Large intestine (tissue), 3 donors: ENCODE measurements around the gene RASSF7. TPM values are rescaled to one million over a fixed set of nuclear protein-coding genes. Genes with fewer than 3 reads are reported as not detected.

ENCODE experiments used
- DNase-seq, 2 donors: peaks; one replicate each; pipeline versions ENCODE4 v3.0.0 to v3.0.0-alpha.2; 2013
- H3K27ac ChIP-seq: one replicate; pipeline ENCODE4 v1.5.1; 2013; ENCODE audit warnings: low read length
- H3K27me3 ChIP-seq: 2 replicates; pipeline ENCODE4 v1.6.1; 2013; ENCODE audit warnings: low read length; ENCODE audit not compliant: control insufficient read depth, insufficient read depth
- H3K36me3 ChIP-seq: 2 replicates; pipeline ENCODE4 v1.6.1; 2013; ENCODE audit warnings: low read length; ENCODE audit not compliant: control insufficient read depth, insufficient read depth
- H3K4me1 ChIP-seq: one replicate; pipeline ENCODE4 v1.6.1; 2013; ENCODE audit warnings: low read length; ENCODE audit not compliant: control insufficient read depth, insufficient read depth
- H3K4me3 ChIP-seq: one replicate; pipeline ENCODE4 v1.5.1; 2013; ENCODE audit warnings: low read length
- H3K9me3 ChIP-seq: one replicate; pipeline ENCODE4 v1.6.1; 2013; ENCODE audit warnings: mild to moderate bottlenecking, low read depth, low read length, moderate library complexity; ENCODE audit not compliant: control insufficient read depth
- WGBS: methylation state at CpG from one replicate; pipeline ENCODE4 v1.1.5; 2013; ENCODE audit warnings: low lambda C conversion rate; ENCODE audit not compliant: insufficient coverage; 5-methylcytosine and 5-hydroxymethylcytosine counted together
- polyA plus RNA-seq: library from polyadenylated mRNA; unstranded; fragments of 120-200 nt; gene quantifications from one replicate; pipeline ENCODE4 v1.2.1, GENCODE V29; 2013

The RASSF7 gene
- polyA plus RNA-seq, 1 donor = 45.4 TPM

DNA sequence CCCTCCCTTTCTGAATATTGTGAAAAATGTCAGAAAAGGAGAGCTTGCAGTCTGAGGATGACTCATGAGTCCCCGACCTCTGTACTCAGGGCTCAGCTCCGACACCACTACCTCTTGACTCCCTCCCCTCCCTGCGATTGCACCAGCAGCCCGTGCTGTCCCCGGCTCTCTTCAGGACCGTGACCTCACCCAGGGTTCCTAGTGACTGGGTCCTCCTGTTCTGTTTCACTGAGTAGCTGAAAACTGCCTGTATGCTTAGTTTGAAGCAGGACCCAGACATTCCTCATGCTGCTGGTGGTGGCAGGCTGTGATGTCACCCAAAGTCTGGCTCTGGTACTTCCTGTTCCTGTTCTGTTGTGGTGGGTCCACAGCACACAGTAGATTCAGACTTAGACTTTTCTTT is 27.2 kb downstream of the RASSF7 start:
- peak; percentile 95 to 96 for DNase-seq
- WGBS = no CpG with 5 or more reads among the region's 6 CpGs
- peaks cover 26% of the 10 kb centered on the region for H3K4me1 ChIP-seq
- peak overlapping the region; percentile 91 for H3K27ac ChIP-seq
- H3K4me3 ChIP-seq = no peak overlapping the region
- H3K9me3 ChIP-seq = no peaks in the 10 kb centered on the region
- H3K36me3 ChIP-seq = peaks cover 79% of the 10 kb centered on the region
- no peaks in the 10 kb centered on the region for H3K27me3 ChIP-seq

DNA sequence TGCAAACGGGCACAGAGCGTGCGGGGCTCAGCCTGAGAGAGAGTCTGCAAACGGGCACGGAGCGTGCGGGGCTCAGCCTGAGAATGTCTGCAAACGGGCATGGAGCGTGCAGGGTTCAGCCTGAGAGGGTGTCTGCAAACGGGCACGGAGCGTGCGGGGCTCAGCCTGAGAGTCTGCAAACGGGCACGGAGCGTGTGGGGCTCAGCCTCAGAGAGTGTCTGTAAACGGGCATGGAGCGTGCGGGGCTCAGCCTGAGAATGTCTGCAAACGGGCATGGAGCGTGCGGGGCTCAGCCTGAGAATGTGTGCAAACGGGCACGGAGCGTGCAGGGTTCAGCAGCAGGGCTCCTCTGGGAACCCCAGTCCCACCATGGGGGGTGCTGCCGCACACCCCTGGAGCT is 29.0 kb downstream of the RASSF7 start:
- Histone ChIP-seq H3K4me3 (no peak overlapping the region), H3K27me3 (no peaks in the 10 kb centered on the region), H3K27ac (no peak overlapping the region), H3K4me1 (peaks cover 26% of the 10 kb centered on the region), H3K36me3 (peaks cover 79% of the 10 kb centered on the region), H3K9me3 (no peaks in the 10 kb centered on the region)
- DNase-seq = no peak
- 100% methylated on average over 3 of the region's 26 CpGs for WGBS

DNA sequence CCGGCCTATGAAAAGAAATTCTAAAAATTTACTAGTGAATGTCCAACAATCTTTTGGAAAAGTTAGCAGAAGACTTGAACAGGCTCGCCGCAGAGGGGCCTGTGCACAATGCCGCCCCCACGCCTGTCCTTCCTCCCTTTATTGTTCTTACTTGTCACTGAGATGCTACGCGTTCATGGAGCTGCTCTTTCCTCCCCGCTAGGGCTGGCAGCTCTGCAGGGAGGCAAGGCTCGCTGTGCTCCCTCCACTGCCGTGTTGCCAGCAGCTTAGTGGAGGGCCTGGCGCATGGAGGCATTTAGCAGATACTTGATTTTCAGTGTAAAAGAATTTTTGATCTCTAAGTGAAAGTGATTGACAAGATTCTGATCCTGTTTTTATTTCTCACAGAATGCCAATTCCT is 30.2 kb downstream of the RASSF7 start:
- Histone ChIP-seq H3K27me3 (no peaks in the 10 kb centered on the region), H3K4me1 (peaks cover 26% of the 10 kb centered on the region), H3K27ac (no peak overlapping the region), H3K4me3 (no peak overlapping the region), H3K9me3 (no peaks in the 10 kb centered on the region), H3K36me3 (peaks cover 91% of the 10 kb centered on the region)
- no CpG with 5 or more reads among the region's 11 CpGs for WGBS
- DNase-seq = no peak

DNA sequence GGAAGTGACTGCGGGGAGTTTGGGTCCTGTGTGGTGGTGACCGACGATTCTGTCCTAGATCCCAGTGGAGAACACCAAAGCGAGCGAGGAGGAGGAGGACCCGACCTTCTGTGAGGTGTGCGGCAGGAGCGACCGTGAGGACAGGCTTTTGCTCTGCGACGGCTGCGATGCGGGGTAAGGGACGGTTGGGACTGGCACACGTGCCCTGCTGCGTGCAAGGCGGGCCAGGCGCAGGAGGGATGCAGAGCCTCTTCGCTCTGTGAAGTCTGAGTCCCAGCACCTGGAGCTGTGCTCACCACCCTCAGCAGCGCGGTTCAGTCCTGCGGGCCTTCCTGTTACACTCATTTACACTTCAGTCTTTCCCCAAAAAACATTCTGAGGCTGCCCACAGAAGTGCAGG is 31.7 kb downstream of the RASSF7 start:
- no peaks in the 10 kb centered on the region for H3K9me3 ChIP-seq
- H3K27me3 ChIP-seq = no peaks in the 10 kb centered on the region
- no peak for DNase-seq
- no peak overlapping the region for H3K4me3 ChIP-seq
- WGBS = no CpG with 5 or more reads among the region's 22 CpGs
- peaks cover 11% of the 10 kb centered on the region for H3K4me1 ChIP-seq
- H3K27ac ChIP-seq = no peak overlapping the region
- peaks cover 91% of the 10 kb centered on the region for H3K36me3 ChIP-seq

DNA sequence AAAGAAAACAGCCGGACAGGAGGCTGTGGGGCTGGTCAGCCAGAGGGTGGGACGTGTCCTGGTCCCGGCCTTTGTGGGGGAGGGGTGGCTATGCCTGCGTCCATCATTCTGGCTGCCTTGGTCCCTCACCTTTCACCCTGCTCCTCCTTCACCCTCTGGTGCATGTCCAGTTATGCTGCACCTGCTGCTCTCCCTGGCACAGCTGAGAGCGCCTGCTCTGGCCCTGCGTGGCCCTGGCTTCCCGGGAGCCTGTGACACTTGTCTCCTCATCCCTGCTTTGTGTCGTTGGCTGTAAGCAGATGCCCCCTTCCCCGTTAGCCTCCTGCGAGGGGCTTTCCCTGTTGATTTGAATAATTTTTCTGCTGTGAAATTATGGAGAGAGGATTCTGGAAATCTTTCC is 32.1 kb downstream of the RASSF7 start:
- H3K4me1 ChIP-seq = peaks cover 6% of the 10 kb centered on the region
- no peaks in the 10 kb centered on the region for H3K27me3 ChIP-seq
- no peak for DNase-seq
- H3K27ac ChIP-seq = no peak overlapping the region
- H3K9me3 ChIP-seq = no peaks in the 10 kb centered on the region
- no peak overlapping the region for H3K4me3 ChIP-seq
- H3K36me3 ChIP-seq = peaks cover 91% of the 10 kb centered on the region
- WGBS = no CpG with 5 or more reads among the region's 10 CpGs

DNA sequence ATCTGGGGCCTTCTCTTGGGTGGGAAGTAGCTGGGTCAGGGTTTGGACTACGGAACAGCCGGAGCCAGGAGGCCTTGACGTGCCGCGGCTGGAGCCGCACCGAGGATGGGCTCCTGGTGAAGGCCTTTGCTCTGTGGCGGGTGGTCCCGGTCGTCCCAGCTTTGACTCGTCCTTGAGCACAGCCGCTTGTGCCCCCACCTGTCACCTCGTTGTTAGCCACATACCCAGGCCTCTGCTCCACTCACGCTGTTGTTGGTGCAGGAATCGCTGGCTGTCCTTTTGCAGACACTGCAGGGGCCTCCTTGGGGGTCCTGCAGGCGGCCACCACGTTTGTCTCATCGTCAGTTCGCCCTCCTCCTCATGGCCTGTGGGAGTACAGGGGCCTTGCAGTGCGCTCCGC is 32.6 kb downstream of the RASSF7 start:
- Histone ChIP-seq H3K27ac (no peak overlapping the region), H3K36me3 (peaks cover 91% of the 10 kb centered on the region), H3K4me1 (peaks cover 3% of the 10 kb centered on the region), H3K27me3 (no peaks in the 10 kb centered on the region), H3K9me3 (no peaks in the 10 kb centered on the region), H3K4me3 (no peak overlapping the region)
- no CpG with 5 or more reads among the region's 21 CpGs for WGBS
- DNase-seq = no peak

DNA sequence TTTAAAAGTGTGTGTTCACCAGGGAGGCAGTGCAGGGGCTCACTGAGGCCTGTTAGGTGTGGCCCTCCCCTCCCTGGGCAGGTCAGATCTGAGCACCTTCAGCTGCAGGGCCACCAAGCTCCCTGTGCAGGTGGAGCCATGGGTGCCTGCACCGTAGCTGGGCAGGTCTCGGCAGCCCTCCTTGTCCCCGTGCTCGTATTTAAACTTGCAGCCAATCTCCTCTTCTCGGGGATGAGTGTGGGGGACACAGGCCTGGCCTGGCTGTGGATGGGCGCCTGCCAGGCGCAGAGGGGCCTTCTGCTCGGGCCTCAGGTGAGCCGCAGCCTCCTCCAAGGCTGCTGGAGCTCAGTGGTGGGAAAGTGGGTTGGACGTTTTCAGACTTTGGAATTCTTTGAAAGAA is 34.6 kb downstream of the RASSF7 start:
- WGBS = no CpG with 5 or more reads among the region's 10 CpGs

DNA sequence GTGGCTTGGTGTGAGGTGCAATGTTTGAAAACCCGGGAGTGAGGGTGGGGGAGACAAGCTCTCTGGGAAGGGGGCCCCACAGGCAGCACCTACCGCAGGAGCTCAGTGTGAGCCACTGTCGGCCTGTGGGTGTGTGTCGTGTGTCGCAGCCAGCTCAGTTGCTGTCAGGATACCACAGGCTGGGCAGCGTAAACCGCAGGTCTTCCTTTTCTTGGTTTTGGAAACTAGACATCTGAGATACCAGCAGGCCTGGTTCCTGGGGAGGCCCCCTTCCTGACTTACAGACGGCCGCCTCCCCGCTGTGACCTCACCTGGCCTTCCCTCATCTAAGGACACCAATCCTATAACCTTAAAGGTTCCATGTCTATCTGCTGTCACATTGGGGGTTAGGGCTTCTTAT is 35.6 kb downstream of the RASSF7 start:
- Histone ChIP-seq H3K36me3 (peaks cover 86% of the 10 kb centered on the region), H3K27me3 (no peaks in the 10 kb centered on the region), H3K4me3 (no peak overlapping the region), H3K4me1 (no peaks in the 10 kb centered on the region), H3K9me3 (no peaks in the 10 kb centered on the region), H3K27ac (no peak overlapping the region)
- DNase-seq = no peak
- no CpG with 5 or more reads among the region's 10 CpGs for WGBS

More for the DNA sequence above, 34.6 kb downstream of the RASSF7 start:
- no peaks in the 10 kb centered on the region for H3K9me3 ChIP-seq
- no peak overlapping the region for H3K4me3 ChIP-seq
- H3K27ac ChIP-seq = no peak overlapping the region
- DNase-seq = no peak
- no peaks in the 10 kb centered on the region for H3K27me3 ChIP-seq
- no peaks in the 10 kb centered on the region for H3K4me1 ChIP-seq
- H3K36me3 ChIP-seq = peaks cover 88% of the 10 kb centered on the region

DNA sequence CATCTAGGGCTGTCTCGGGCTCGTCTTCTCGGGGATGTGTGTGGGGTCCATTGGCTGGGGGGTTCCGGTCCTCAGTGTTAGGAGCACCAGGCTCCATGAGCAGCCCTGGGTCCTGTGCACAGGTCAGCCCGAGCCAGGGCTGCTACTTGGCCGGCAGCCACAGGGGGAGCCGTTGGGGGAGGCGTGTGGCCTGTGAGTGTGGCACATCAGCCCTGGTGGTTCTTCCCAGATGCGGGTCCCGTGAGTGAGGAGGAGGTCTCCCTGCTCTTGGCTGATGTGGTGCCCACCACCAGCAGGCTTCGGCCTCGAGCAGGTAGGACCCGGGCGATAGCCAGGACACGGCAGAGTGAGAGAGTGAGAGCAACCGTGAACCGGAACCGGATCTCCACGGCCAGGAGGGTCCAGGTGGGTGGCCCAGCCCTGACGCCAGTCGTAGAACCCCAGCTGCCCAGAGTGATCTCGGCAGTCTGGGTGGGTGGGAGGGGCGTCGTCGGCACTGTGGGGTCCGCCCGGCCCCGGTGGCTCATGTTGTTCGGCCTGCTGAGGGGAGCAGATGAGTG is 36.5 kb downstream of the RASSF7 start:
- no peak for DNase-seq
- Histone ChIP-seq H3K27ac (no peak overlapping the region), H3K36me3 (peaks cover 89% of the 10 kb centered on the region), H3K4me3 (no peak overlapping the region), H3K4me1 (no peaks in the 10 kb centered on the region), H3K9me3 (no peaks in the 10 kb centered on the region), H3K27me3 (no peaks in the 10 kb centered on the region)
- no CpG with 5 or more reads among the region's 29 CpGs for WGBS

DNA sequence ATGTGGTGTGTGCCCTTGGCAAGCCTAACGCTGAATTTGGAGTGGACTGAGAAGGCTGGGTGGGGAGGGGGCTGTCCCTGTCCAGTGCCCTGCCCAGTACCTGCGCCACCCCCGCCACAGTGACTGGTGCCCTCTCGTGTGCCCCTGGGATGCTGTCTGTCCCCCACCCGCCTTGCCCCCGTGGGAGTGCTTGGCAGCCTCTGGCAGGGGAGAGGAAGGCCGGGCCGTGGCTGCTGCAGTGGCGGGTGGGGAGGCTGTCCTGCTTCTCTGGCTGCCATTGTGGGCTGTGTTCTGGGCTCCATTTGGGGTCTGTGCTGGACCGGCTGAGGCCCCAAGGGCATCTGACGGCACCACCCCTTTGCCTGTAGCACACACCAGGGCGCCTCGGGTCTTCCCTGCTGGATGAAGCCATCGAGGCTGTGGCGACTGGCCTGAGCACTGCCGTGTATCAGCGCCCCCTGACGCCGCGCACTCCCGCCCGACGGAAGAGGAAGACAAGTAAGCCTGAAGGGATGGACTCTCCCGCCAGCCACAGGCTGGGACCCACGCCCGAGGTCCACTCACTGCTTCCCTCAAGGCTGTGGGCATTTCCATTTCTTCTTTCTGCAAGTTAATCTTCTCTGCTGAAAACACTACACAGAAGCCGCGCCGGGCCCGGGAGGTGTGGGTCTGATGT is 37.4 kb downstream of the RASSF7 start:
- WGBS = no CpG with 5 or more reads among the region's 30 CpGs
- H3K36me3 ChIP-seq = peaks cover 86% of the 10 kb centered on the region
- no peaks in the 10 kb centered on the region for H3K27me3 ChIP-seq
- no peaks in the 10 kb centered on the region for H3K9me3 ChIP-seq
- no peaks in the 10 kb centered on the region for H3K4me1 ChIP-seq
- H3K4me3 ChIP-seq = no peak overlapping the region
- no peak for DNase-seq
- H3K27ac ChIP-seq = no peak overlapping the region
